PC-9 (cell line): Measurements from ENCODE around the gene DHRSX. TPM values are rescaled to one million over a fixed set of nuclear protein-coding genes. Genes with fewer than 3 reads are reported as not detected.
"Not testable (repeated sequence)": the region's sequence is repeated elsewhere in the genome, so short reads cannot be mapped to it uniquely, and the experiment has no call there.

Experiments used
- BruUV-seq: library from RNA; stranded (reverse); fragments of 400-500 nt; replicated peaks from 2 replicates; lab custom pipeline; 2021; lab: Mats Ljungman, UMichigan
- CTCF ChIA-PET: fragments of 300-600 bp; sonication (Branson Sonifier 250); formaldehyde crosslinking; loops from one replicate; lab custom pipeline; 2022; ENCODE audit warnings: antibody characterized with exemption; lab: Charles Lee
- POLR2A ChIA-PET: fragments of 300-600 bp; sonication (Branson Sonifier 250); formaldehyde crosslinking; loops from one replicate; lab custom pipeline; 2022; ENCODE audit warnings: antibody characterized with exemption; ENCODE audit not compliant: unreplicated experiment; lab: Charles Lee
- DNase-seq, 2 experiments: peaks; one replicate each; pipeline versions ENCODE4 v3.0.0 to v3.0.0-alpha.2; 2015 to 2022; ENCODE audit warnings: mixed read lengths in 1 of 2
- H2AFZ ChIP-seq: fragments of 200-600 bp; sonication (generic); 2 replicates; pipeline ENCODE4 v1.8.1; 2017; ENCODE audit warnings: antibody characterized with exemption
- H3F3A ChIP-seq: fragments of 200-600 bp; sonication (generic); 2 replicates; pipeline ENCODE4 v1.8.1; 2017; ENCODE audit warnings: antibody characterized with exemption, mild to moderate bottlenecking, low read depth; ENCODE audit not compliant: insufficient read depth
- H3K27ac ChIP-seq: fragments of 200-600 bp; sonication (generic); 2 replicates; pipeline ENCODE4 v1.6.1; 2016; ENCODE audit warnings: mixed run types
- H3K27me3 ChIP-seq: fragments of 200-600 bp; sonication (generic); 2 replicates; pipeline ENCODE4 v1.6.1; 2016; ENCODE audit warnings: low read depth, mixed run types; ENCODE audit not compliant: insufficient read depth
- H3K36me3 ChIP-seq: fragments of 200-600 bp; sonication (generic); 2 replicates; pipeline ENCODE4 v1.6.1; 2016; ENCODE audit warnings: low read depth, mixed run types
- H3K4me1 ChIP-seq: fragments of 200-600 bp; sonication (generic); replicated peaks from 2 replicates; pipeline ENCODE4 v1.6.1; 2016; ENCODE audit warnings: mixed run types; ENCODE audit not compliant: insufficient read depth
- H3K4me2 ChIP-seq: fragments of 200-600 bp; sonication (generic); 2 replicates; pipeline ENCODE4 v1.6.1; 2017; ENCODE audit warnings: mixed run types
- H3K4me3 ChIP-seq: fragments of 200-600 bp; sonication (generic); 2 replicates; pipeline ENCODE4 v1.6.1; 2016; ENCODE audit warnings: mixed run types
- H3K79me2 ChIP-seq: fragments of 200-600 bp; sonication (generic); 2 replicates; pipeline ENCODE4 v1.6.1; 2017; ENCODE audit warnings: low read depth, mixed run types
- H3K9me2 ChIP-seq: fragments of 200-600 bp; sonication (generic); 2 replicates; pipeline ENCODE4 v1.8.1; 2017; ENCODE audit warnings: mild to moderate bottlenecking; ENCODE audit not compliant: insufficient read depth
- H3K9me3 ChIP-seq: fragments of 200-600 bp; sonication (generic); 2 replicates; pipeline ENCODE4 v1.8.1; 2016; ENCODE audit warnings: low read depth; ENCODE audit not compliant: insufficient read depth
- H4K20me1 ChIP-seq: fragments of 200-600 bp; sonication (generic); 2 replicates; pipeline ENCODE4 v1.8.1; 2017; ENCODE audit not compliant: insufficient read depth
- CTCF ChIP-seq: fragments of 200-600 bp; sonication (generic); conservative IDR thresholded peaks from 2 replicates; pipeline ENCODE4 v1.6.1; 2017; ENCODE audit warnings: mixed run types, antibody characterized with exemption, mild to moderate bottlenecking, moderate library complexity
- EZH2 ChIP-seq: fragments of 200-600 bp; sonication (generic); IDR thresholded peaks from 2 replicates; pipeline ENCODE4 v1.8.0; 2017; ENCODE audit warnings: antibody characterized with exemption, low read depth
- intact Hi-C: fragments of 100-400 bp; cut with micrococcal nuclease; formaldehyde crosslinking; loops from one replicate; pipeline ENCODE4 v1.10.0; 2022; ENCODE audit not compliant: unreplicated experiment
- total RNA-seq: library from RNA; stranded (reverse); gene quantifications from 2 replicates; pipeline ENCODE4 v1.2.3, GENCODE V29; 2021

DHRSX gene
- total RNA-seq, 1 experiment from 2014 or later, result 13.2 TPM

- Histone ChIP-seq H4K20me1 (no peaks in the 10 kb centered on the region), H3K27me3 (no peaks in the 10 kb centered on the region), H3K36me3 (no peaks in the 10 kb centered on the region), H3K4me1 (no peaks in the 10 kb centered on the region), H3K9me2 (no peaks in the 10 kb centered on the region), H3K9me3 (no peaks in the 10 kb centered on the region), H3F3A (peaks cover 2% of the 10 kb centered on the region; the same call in 1 of the 2 replicates), H3K79me2 (no peaks in the 10 kb centered on the region), H3K27ac (no peak overlapping the region), H3K4me3 (no peak overlapping the region), H3K4me2 (no peak overlapping the region), H2AFZ (no peak overlapping the region)
- no peak for DNase-seq
- intact Hi-C loops, result no loop called here
- ChIA-PET CTCF (no interaction called here), POLR2A (no interaction called here)
- BruUV-seq, result no TSS peak
- TF ChIP-seq CTCF (no peak), EZH2 (no peak)
Observed at GRCh38 chrX:2220296-2220695, 280.5 kb downstream of the DHRSX start.

GRCh38 chrX:2214138-2214823 is 286.5 kb downstream of the DHRSX start:
- POLR2A ChIA-PET, H3F3A ChIP-seq, CTCF ChIA-PET, DNase-seq, H3K79me2 ChIP-seq, H3K4me1 ChIP-seq, H3K27ac ChIP-seq, H3K4me2 ChIP-seq, H4K20me1 ChIP-seq, H3K4me3 ChIP-seq, intact Hi-C loops, H3K9me3 ChIP-seq, H3K36me3 ChIP-seq, H2AFZ ChIP-seq, H3K9me2 ChIP-seq, BruUV-seq, H3K27me3 ChIP-seq: not testable (repeated sequence)

GRCh38 chrX:2211667-2212066 is 289.1 kb downstream of the DHRSX start:
- H3K9me2 ChIP-seq, H3K4me2 ChIP-seq, H3K27me3 ChIP-seq, H3K4me1 ChIP-seq, H3K36me3 ChIP-seq, POLR2A ChIA-PET, BruUV-seq, DNase-seq, H2AFZ ChIP-seq, H3F3A ChIP-seq, H3K4me3 ChIP-seq, intact Hi-C loops, CTCF ChIA-PET, H3K27ac ChIP-seq, H3K9me3 ChIP-seq, H4K20me1 ChIP-seq, H3K79me2 ChIP-seq: not testable (repeated sequence)

- intact Hi-C loops, result no loop called here
- DNase-seq, result no peak
- TF ChIP-seq EZH2 (no peak), CTCF (no peak)
- H3K79me2 ChIP-seq, result no peaks in the 10 kb centered on the region
- no TSS peak for BruUV-seq
- no peaks in the 10 kb centered on the region for H3K4me1 ChIP-seq
- H3K9me3 ChIP-seq, result no peaks in the 10 kb centered on the region
- no peaks in the 10 kb centered on the region for H3K36me3 ChIP-seq
- no peak overlapping the region for H3K4me3 ChIP-seq
- no peak overlapping the region for H2AFZ ChIP-seq
- no peaks in the 10 kb centered on the region for H4K20me1 ChIP-seq
- POLR2A ChIA-PET, result no interaction called here
- no peak overlapping the region for H3K4me2 ChIP-seq
- no peaks in the 10 kb centered on the region for H3F3A ChIP-seq
- peaks cover 39% of the 10 kb centered on the region; the same call in 1 of the 2 replicates for H3K27me3 ChIP-seq
- no peaks in the 10 kb centered on the region for H3K9me2 ChIP-seq
- CTCF ChIA-PET, result no interaction called here
- H3K27ac ChIP-seq, result no peak overlapping the region
Observed at GRCh38 chrX:2193273-2193592, 307.5 kb downstream of the DHRSX start.
